Measurements from ENCODE around the gene DAB2. TPM values are rescaled to one million over a fixed set of nuclear protein-coding genes. Genes with fewer than 3 reads are reported as not detected.

Gene DAB2
- total RNA-seq (2021; fragmentation: NEBNext Ultra II Directional; extraction: Animal tissue kit (Norgen Biotek cat#: 25700)): 4.9 and 5.0 TPM in 2 replicates
- 1.7 and 2.6 TPM in 2 replicates for polyA plus RNA-seq (2011; rRNA removed)
- polyA plus RNA-seq (2011; cell fraction: cytosol; rRNA removed): 2.1 TPM
- 2.5 TPM for polyA plus RNA-seq (2011; cell fraction: nucleus; rRNA removed)
- polyA plus RNA-seq (2012, experiment 1 of 2): 2.0 to 3.7 TPM (median 2.9 TPM) in 4 replicates
- 0.92 TPM for polyA plus RNA-seq (2012, experiment 2 of 2)
- polyA plus RNA-seq (2013, experiment 1 of 2): 4.5 TPM
- 4.4 TPM for polyA plus RNA-seq (2013, experiment 2 of 2)
- polyA minus RNA-seq (2011; rRNA and poly(A)+ RNA removed): 4.5 TPM in 2 replicates
- polyA minus RNA-seq (2011; cell fraction: cytosol; rRNA and poly(A)+ RNA removed): 2.5 TPM
- polyA minus RNA-seq (2011; cell fraction: nucleus; rRNA and poly(A)+ RNA removed): 8.2 TPM
- long read RNA-seq, experiment 1, partial matches to known transcripts: 0 of 2 reads
- long read RNA-seq, experiment 1, other reads (novel, unspliced or antisense): 2 of 2 reads
- long read RNA-seq, experiment 2, partial matches to known transcripts: 0 of 1 reads
- long read RNA-seq, experiment 2, other reads (novel, unspliced or antisense): 1 of 1 reads

GRCh38 chr5:39424736-39425637, at the start of gene DAB2:
Gene DAB2 (minus strand): TSS chr5:39424980. CDS start chr5:39394320, 30,660 bp downstream.
- Histone ChIP-seq H3K4ac (replicated peaks; ENCODE audit: insufficient read length, low read depth, low read length) (no peak within 1 kb of the TSS), H2AFZ (ENCODE audit: low read length) (peak within 1 kb of the TSS; percentile 92), H3K4me1 (replicated peaks in 1 of 4; ENCODE audit: control insufficient read depth in 3 of 4, insufficient read depth in 4 of 4, low read length in 3 of 4) (peaks cover 2 to 12% (median 9%) of the 10 kb centered on the region in 4 experiments; a peak in 5 of 7 replicates), H3K27ac (ENCODE audit: low read depth, low read length) (no peak within 1 kb of the TSS), H3K79me1 (ENCODE audit: low read depth, low read length) (no peaks in the 10 kb centered on the region), H4K20me1 (replicated peaks in 1 of 2; ENCODE audit: control insufficient read depth in 1 of 2, insufficient read depth in 2 of 2, low read length in 2 of 2) (no peaks in the 10 kb centered on the region), H3K56ac (replicated peaks; ENCODE audit: insufficient read length, low read depth, low read length) (no peak within 1 kb of the TSS), H2AK5ac (ENCODE audit: low read depth, low read length) (no peak within 1 kb of the TSS), H2BK120ac (replicated peaks; ENCODE audit: low read depth, low read length) (no peak within 1 kb of the TSS), H3K4me2 (ENCODE audit: insufficient read depth in 1 of 2, low read depth in 2 of 2, low read length in 2 of 2) (peak within 1 kb of the TSS; percentile 61 to 74), H4K5ac (ENCODE audit: insufficient read length, low read depth, low read length) (no peak within 1 kb of the TSS), H2BK20ac (ENCODE audit: low read length) (no peak within 1 kb of the TSS), H3K18ac (ENCODE audit: extremely low read depth, low read length) (no peak within 1 kb of the TSS), H2BK15ac (ENCODE audit: low read length) (no peak within 1 kb of the TSS), H3K4me3 (ENCODE audit: extremely low read depth in 1 of 4, insufficient read depth in 2 of 4, low read depth in 3 of 4, low read length in 4 of 4) (peak within 1 kb of the TSS; percentile 49 to 66 (median 54)), H3K9ac (replicated peaks in 1 of 4; ENCODE audit: extremely low read depth in 1 of 4, low read depth in 3 of 4, low read length in 3 of 4) (peak within 1 kb of the TSS in 2 of 4 experiments; percentile 26 to 31; a peak in 2 of 7 replicates), H4K8ac (ENCODE audit: extremely low read depth, insufficient read depth, low read length) (no peak within 1 kb of the TSS), H3K27me3 (replicated peaks in 1 of 4; ENCODE audit: control insufficient read depth in 3 of 4, extremely low read depth in 1 of 4, insufficient read depth in 3 of 4, low read length in 3 of 4) (peaks cover 0 to 2% (median under 1%) of the 10 kb centered on the region in 4 experiments; a peak in 2 of 7 replicates), H3K14ac (ENCODE audit: insufficient read length) (no peak within 1 kb of the TSS), H3K79me2 (ENCODE audit: control insufficient read depth in 1 of 2, insufficient read depth in 2 of 2, low read length in 2 of 2) (no peaks in the 10 kb centered on the region), H3K23me2 (ENCODE audit: low read depth, low read length) (peaks cover 7% of the 10 kb centered on the region; the same call in 1 of the 2 replicates), H3K36me3 (ENCODE audit: control insufficient read depth in 2 of 4, insufficient read depth in 4 of 4, low read length in 3 of 4) (no peaks in the 10 kb centered on the region), H2BK5ac (ENCODE audit: low read depth, low read length) (no peak within 1 kb of the TSS), H3K9me3 (ENCODE audit: insufficient read depth in 2 of 2, low read depth in 1 of 2, low read length in 1 of 2) (no peaks in the 10 kb centered on the region), H3K23ac (ENCODE audit: insufficient read length) (no peak within 1 kb of the TSS), H4K91ac (replicated peaks; ENCODE audit: insufficient read length, low read length) (no peak within 1 kb of the TSS), H2BK12ac (ENCODE audit: low read depth, low read length) (no peak within 1 kb of the TSS)
- WGBS, 2 experiments (ENCODE audit: extremely low coverage in 1 of 2, insufficient coverage in 1 of 2, insufficient read length in 1 of 2, insufficient replicate concordance in 2 of 2, low coverage in 1 of 2, low lambda C conversion rate in 2 of 2, missing lambda C conversion rate in 1 of 2): 6% methylated on average over 36 of the region's 53 CpGs; no CpG with 5 or more reads in 1 of the 2 experiments
- DNase-seq (ENCODE audit: low read depth in 1 of 2, low spot score in 2 of 2) (peak; percentile 68 to 88), FAIRE-seq (no peak)
- ChIA-PET CTCF (ENCODE audit: partially characterized antibody) (interaction anchor here (0.5 to 3.4 kb wide), 38 partner anchors 9 to 1108 kb away, joined by 3 to 26 read pairs (median 4); no protein-coding TSS in a partner anchor), POLR2A (ENCODE audit: partially characterized antibody) (interaction anchor here (0.8 to 1.7 kb wide), 10 partner anchors 12 to 123 kb away, joined by 3 to 8 read pairs (median 3); no protein-coding TSS in a partner anchor)
- TF ChIP-seq MAFK (IDR thresholded peaks at IDR 0.05; ENCODE audit: low read depth, low read length) (no peak), CTBP2 (IDR thresholded peaks at IDR 0.05; ENCODE audit: borderline replicate concordance, insufficient read depth, insufficient read length, low read length) (no peak), E2F6 (IDR thresholded peaks at IDR 0.05) (peak; percentile 45), ATF2 (IDR thresholded peaks at IDR 0.05; ENCODE audit: low read length) (no peak), TAF1 (IDR thresholded peaks at IDR 0.05; ENCODE audit: low read depth, low read length) (0 out of 2 replicates have a peak, but pooled peaks have one; percentile 52)
